CD4-positive, alpha-beta T cell (primary cell): Measurements from ENCODE around the gene BAG3. TPM values are rescaled to one million over a fixed set of nuclear protein-coding genes. Genes with fewer than 3 reads are reported as not detected.

Source experiments
- ATAC-seq: fragments of 200-7000 bp; cut with Tn5 transposase; one replicate; pipeline ENCODE4 v1.10.0; 2022; ENCODE audit warnings: mild to moderate bottlenecking; ENCODE audit not compliant: poor library complexity
- CTCF ChIA-PET: fragments of 350-600 bp; sonication (Branson Sonifier 250); formaldehyde crosslinking; loops from one replicate; lab custom pipeline; 2021; ENCODE audit warnings: antibody characterized with exemption, inconsistent platforms; lab: Charles Lee
- POLR2A ChIA-PET: fragments of 350-600 bp; sonication (Branson Sonifier 250); formaldehyde crosslinking; loops from one replicate; lab custom pipeline; 2021; ENCODE audit warnings: antibody characterized with exemption, inconsistent platforms; lab: Charles Lee
- DNase-seq, 14 experiments: peaks; one replicate each; pipeline ENCODE4 v3.0.0-alpha.2; 2013 to 2020; ENCODE audit warnings: mixed read lengths in 2 of 14
- H3K27ac ChIP-seq, 2 donors: one replicate each; pipeline versions ENCODE4 v1.5.1 to v1.7.0; 2013; ENCODE audit warnings: low read length in 2 of 2, low read depth in 1 of 2, mild to moderate bottlenecking in 1 of 2
- H3K27me3 ChIP-seq, 2 experiments: 1 replicate in 1 of 2; 2 replicates in 1 of 2; pipeline versions ENCODE4 v1.6.1 to v1.7.0; 2013; ENCODE audit warnings: low read length in 2 of 2, control low read depth in 1 of 2, mild to moderate bottlenecking in 1 of 2, moderate library complexity in 1 of 2; ENCODE audit not compliant: insufficient read depth in 2 of 2, control insufficient read depth in 1 of 2
- H3K36me3 ChIP-seq: one replicate; pipeline ENCODE4 v1.6.1; 2013; ENCODE audit warnings: low read length, control low read depth; ENCODE audit not compliant: insufficient read depth
- H3K4me1 ChIP-seq: one replicate; pipeline ENCODE4 v1.6.1; 2013; ENCODE audit warnings: low read length, control low read depth; ENCODE audit not compliant: insufficient read depth
- H3K4me3 ChIP-seq: one replicate; pipeline ENCODE4 v1.5.1; 2013; ENCODE audit warnings: mild to moderate bottlenecking, low read length, moderate library complexity
- H3K9me3 ChIP-seq, 2 experiments: 1 replicate in 1 of 2; 2 replicates in 1 of 2; pipeline versions ENCODE4 v1.6.1 to v1.7.0; 2013; ENCODE audit warnings: low read length in 2 of 2, mild to moderate bottlenecking in 2 of 2, control low read depth in 1 of 2, moderate library complexity in 1 of 2; ENCODE audit not compliant: control insufficient read depth in 1 of 2, insufficient read depth in 1 of 2
- H3K27ac Mint-ChIP-seq: one replicate; pipeline ENCODE4 v1.8.0; 2020; ENCODE audit warnings: mixed read lengths
- H3K27me3 Mint-ChIP-seq: one replicate; pipeline ENCODE4 v1.8.0; 2021; ENCODE audit warnings: mixed read lengths
- H3K36me3 Mint-ChIP-seq: one replicate; pipeline ENCODE4 v1.8.0; 2021; ENCODE audit warnings: low read depth, mixed read lengths
- H3K4me1 Mint-ChIP-seq: one replicate; pipeline ENCODE4 v1.8.0; 2021; ENCODE audit warnings: low read depth, mixed read lengths
- H3K4me3 Mint-ChIP-seq: one replicate; pipeline ENCODE4 v1.8.0; 2020; ENCODE audit warnings: mild to moderate bottlenecking, mixed read lengths
- H3K9me3 Mint-ChIP-seq: one replicate; pipeline ENCODE4 v1.8.0; 2020; ENCODE audit warnings: mixed read lengths
- CTCF ChIP-seq: fragments of 200-600 bp; IDR thresholded peaks from one replicate; pipeline ENCODE4 v1.8.0; 2022; ENCODE audit warnings: antibody characterized with exemption, mild to moderate bottlenecking
- intact Hi-C, 2 experiments: fragments of 100-400 bp; cut with DNase I in 1 of 2; cut with micrococcal nuclease in 1 of 2; formaldehyde crosslinking; loops; one replicate each; pipeline versions ENCODE4 v1.15.1 to v1.9.0; 2023 to 2025; cut with DNase I, micrococcal nuclease
- total RNA-seq, 174 experiments: library from RNA in 2 of 174; stranded (reverse) in 2 of 174; gene quantifications; one replicate each; pipeline ENCODE4 v1.2.3 and lab custom pipeline; 2021 to 2026

The BAG3 gene
- total RNA-seq, 2 experiments from 2014 or later = 65.1 to 65.8 TPM

- no peak overlapping the region for H3K27ac ChIP-seq
- H3K4me1 ChIP-seq = peaks cover 20% of the 10 kb centered on the region
- H3K36me3 ChIP-seq = peaks cover 79% of the 10 kb centered on the region
- H3K36me3 Mint-ChIP-seq = peaks cover 83% of the 10 kb centered on the region
- H3K4me1 Mint-ChIP-seq = peaks cover 23% of the 10 kb centered on the region
- no peaks in the 10 kb centered on the region for H3K9me3 ChIP-seq
- ATAC-seq (no peak), DNase-seq (no peak)
- intact Hi-C loops = no loop called here
- H3K27me3 Mint-ChIP-seq = no peaks in the 10 kb centered on the region
- no peak overlapping the region for H3K4me3 ChIP-seq
- H3K4me3 Mint-ChIP-seq = no peak overlapping the region
- POLR2A ChIA-PET = interaction anchor here (1.0 kb wide), 1 partner anchor 18 kb away, joined by 3 read pairs; no protein-coding TSS in a partner anchor
- no peaks in the 10 kb centered on the region for H3K9me3 Mint-ChIP-seq
- no peak for TF ChIP-seq CTCF
- CTCF ChIA-PET = no interaction called here
- no peaks in the 10 kb centered on the region for H3K27me3 ChIP-seq
- H3K27ac Mint-ChIP-seq = no peak overlapping the region
These were observed 21.1 kb downstream of the BAG3 start for GRCh38 chr10:119672291-119672690.

- H3K4me3 Mint-ChIP-seq = no peak overlapping the region
- no peak for ATAC-seq
These were observed 22.1 kb downstream of the BAG3 start for GRCh38 chr10:119673271-119673670.

GRCh38 chr10:119675483-119676170 is 24.4 kb downstream of the BAG3 start:
- ChIA-PET CTCF (interaction anchor here (0.9 kb wide), 1 partner anchor 11 kb away, joined by 3 read pairs; no protein-coding TSS in a partner anchor), POLR2A (interaction anchor here (1.2 kb wide), 1 partner anchor 12 kb away, joined by 6 read pairs; no protein-coding TSS in a partner anchor)
- no peak overlapping the region for H3K27ac Mint-ChIP-seq
- Histone ChIP-seq H3K36me3 (peaks cover 67% of the 10 kb centered on the region), H3K27me3 (no peaks in the 10 kb centered on the region), H3K9me3 (no peaks in the 10 kb centered on the region), H3K4me1 (peaks cover 3% of the 10 kb centered on the region), H3K4me3 (no peak overlapping the region), H3K27ac (no peak overlapping the region)
- intact Hi-C loops = no loop called here
- H3K27me3 Mint-ChIP-seq = no peaks in the 10 kb centered on the region
- H3K9me3 Mint-ChIP-seq = no peaks in the 10 kb centered on the region
- no peak for DNase-seq
- peaks cover 14% of the 10 kb centered on the region for H3K4me1 Mint-ChIP-seq
- no peak overlapping the region for H3K4me3 Mint-ChIP-seq
- peaks cover 75% of the 10 kb centered on the region for H3K36me3 Mint-ChIP-seq
- no peak for TF ChIP-seq CTCF
- no peak for ATAC-seq

More at GRCh38 chr10:119673271-119673670, 22.1 kb downstream of the BAG3 start:
- POLR2A ChIA-PET = interaction anchor here (1.0 kb wide), 1 partner anchor 19 kb away, joined by 3 read pairs; no protein-coding TSS in a partner anchor
- Histone ChIP-seq H3K4me3 (no peak overlapping the region), H3K27me3 (no peaks in the 10 kb centered on the region), H3K4me1 (peaks cover 10% of the 10 kb centered on the region), H3K36me3 (peaks cover 76% of the 10 kb centered on the region), H3K9me3 (no peaks in the 10 kb centered on the region), H3K27ac (no peak overlapping the region)
- DNase-seq = no peak
- Mint-ChIP-seq H3K27ac (no peak overlapping the region), H3K36me3 (peaks cover 88% of the 10 kb centered on the region), H3K4me1 (peaks cover 13% of the 10 kb centered on the region), H3K9me3 (no peaks in the 10 kb centered on the region), H3K27me3 (no peaks in the 10 kb centered on the region)
- CTCF ChIA-PET = no interaction called here
- TF ChIP-seq CTCF = no peak
- intact Hi-C loops = no loop called here
